Measurements from ENCODE around the gene KLK8. TPM values are rescaled to one million over a fixed set of nuclear protein-coding genes. Genes with fewer than 3 reads are reported as not detected.
A peak's percentile ranks its signal among the peaks of the same experiment; 100 is the strongest.
"Not testable (repeated sequence)": the region's sequence is repeated elsewhere in the genome, so short reads cannot be mapped to it uniquely, and the experiment has no call there.

Gene KLK8
- total RNA-seq, 1 donor from 2014 or later, result 7.6 TPM

GRCh38 chr19:50998061-50998460 is 3.3 kb downstream of the KLK8 start:
- no peak for TF ChIP-seq CTCF (IDR thresholded peaks at IDR 0.05; ENCODE audit: insufficient read depth, low read length, severe bottlenecking)
- no peak for FAIRE-seq
- DNase-seq (ENCODE audit: low read depth), result no peak
- Histone ChIP-seq H3K4me3 (ENCODE audit: low read depth, low read length) (no peak overlapping the region), H3K27me3 (ENCODE audit: control insufficient read depth, insufficient read depth, low read length) (no peaks in the 10 kb centered on the region), H3K36me3 (ENCODE audit: control insufficient read depth, insufficient read depth, low read length) (no peaks in the 10 kb centered on the region)

GRCh38 chr19:50994129-50994528 is 7.3 kb downstream of the KLK8 start:
- no peak for TF ChIP-seq CTCF (IDR thresholded peaks at IDR 0.05; ENCODE audit: insufficient read depth, low read length, severe bottlenecking)
- DNase-seq (ENCODE audit: low read depth) (no peak), FAIRE-seq (no peak)
- Histone ChIP-seq H3K27me3 (ENCODE audit: control insufficient read depth, insufficient read depth, low read length) (no peaks in the 10 kb centered on the region), H3K36me3 (ENCODE audit: control insufficient read depth, insufficient read depth, low read length) (no peaks in the 10 kb centered on the region), H3K4me3 (ENCODE audit: low read depth, low read length) (no peak overlapping the region)

- H3K36me3 ChIP-seq (ENCODE audit: control insufficient read depth, insufficient read depth, low read length), result no peaks in the 10 kb centered on the region
- DNase-seq (ENCODE audit: low read depth) (peak; percentile 61), FAIRE-seq (no peak)
- H3K4me3 ChIP-seq (ENCODE audit: low read depth, low read length), result no peak overlapping the region
- H3K27me3 ChIP-seq (ENCODE audit: control insufficient read depth, insufficient read depth, low read length), result no peaks in the 10 kb centered on the region
- no peak for TF ChIP-seq CTCF (IDR thresholded peaks at IDR 0.05; ENCODE audit: insufficient read depth, low read length, severe bottlenecking)
Measured at GRCh38 chr19:50992666-50993035, 8.8 kb downstream of the KLK8 start.

GRCh38 chr19:50984416-50984815 is 17.0 kb downstream of the KLK8 start:
- H3K27me3 ChIP-seq (ENCODE audit: control insufficient read depth, insufficient read depth, low read length); H3K36me3 ChIP-seq (ENCODE audit: control insufficient read depth, insufficient read depth, low read length); H3K4me3 ChIP-seq (ENCODE audit: low read depth, low read length); FAIRE-seq; DNase-seq (ENCODE audit: low read depth): not testable (repeated sequence)

GRCh38 chr19:50983625-50984292 is 17.6 kb downstream of the KLK8 start, which contains the start of gene KLK7:
KLK7 (minus strand) TSS chr19:50983917; CDS start chr19:50982399, 1,518 bp downstream.
- peaks cover 8% of the 10 kb centered on the region for H3K27me3 ChIP-seq (ENCODE audit: control insufficient read depth, insufficient read depth, low read length)
- H3K36me3 ChIP-seq (ENCODE audit: control insufficient read depth, insufficient read depth, low read length), result no peaks in the 10 kb centered on the region
- FAIRE-seq, result no peak
- no peak for TF ChIP-seq CTCF (IDR thresholded peaks at IDR 0.05; ENCODE audit: insufficient read depth, low read length, severe bottlenecking)
- H3K4me3 ChIP-seq (ENCODE audit: low read depth, low read length), result no peak within 1 kb of the TSS
- DNase-seq (ENCODE audit: low read depth), result no peak

- H3K36me3 ChIP-seq (ENCODE audit: control insufficient read depth, insufficient read depth, low read length), result no peaks in the 10 kb centered on the region
- FAIRE-seq, result no peak
- H3K27me3 ChIP-seq (ENCODE audit: control insufficient read depth, insufficient read depth, low read length), result peaks cover 8% of the 10 kb centered on the region
- no peak for TF ChIP-seq CTCF (IDR thresholded peaks at IDR 0.05; ENCODE audit: insufficient read depth, low read length, severe bottlenecking)
- no peak for DNase-seq (ENCODE audit: low read depth)
- H3K4me3 ChIP-seq (ENCODE audit: low read depth, low read length), result no peak overlapping the region
Measured at GRCh38 chr19:50982186-50982585, 19.2 kb downstream of the KLK8 start.
